Head of caudate nucleus (tissue), 42 donors: ENCODE results near the gene RPL21.

Experiments
- DNase-seq, 42 donors: peaks; one replicate each; pipeline versions ENCODE4 v3.0.0 to v3.0.0-alpha.2; 2020 to 2021; ENCODE audit warnings: mixed read lengths in 7 of 42
- intact Hi-C: fragments of 100-400 bp; cut with DNase I; formaldehyde crosslinking; loops from one replicate; pipeline ENCODE4 v1.15.0; 2022

RPL21 gene

GRCh38 chr13:27304611-27305010, 53.3 kb downstream of the RPL21 start:
- DNase-seq: no peak

More at GRCh38 chr13:27304611-27305010, 53.3 kb downstream of the RPL21 start:
- intact Hi-C loops: no loop called here
